ENCODE data around the gene GLIPR2.

Gene GLIPR2

GRCh38 chr9:36207546-36208012 lies 71.0 kb downstream of the GLIPR2 start:
- no peak for DNase-seq

DNA sequence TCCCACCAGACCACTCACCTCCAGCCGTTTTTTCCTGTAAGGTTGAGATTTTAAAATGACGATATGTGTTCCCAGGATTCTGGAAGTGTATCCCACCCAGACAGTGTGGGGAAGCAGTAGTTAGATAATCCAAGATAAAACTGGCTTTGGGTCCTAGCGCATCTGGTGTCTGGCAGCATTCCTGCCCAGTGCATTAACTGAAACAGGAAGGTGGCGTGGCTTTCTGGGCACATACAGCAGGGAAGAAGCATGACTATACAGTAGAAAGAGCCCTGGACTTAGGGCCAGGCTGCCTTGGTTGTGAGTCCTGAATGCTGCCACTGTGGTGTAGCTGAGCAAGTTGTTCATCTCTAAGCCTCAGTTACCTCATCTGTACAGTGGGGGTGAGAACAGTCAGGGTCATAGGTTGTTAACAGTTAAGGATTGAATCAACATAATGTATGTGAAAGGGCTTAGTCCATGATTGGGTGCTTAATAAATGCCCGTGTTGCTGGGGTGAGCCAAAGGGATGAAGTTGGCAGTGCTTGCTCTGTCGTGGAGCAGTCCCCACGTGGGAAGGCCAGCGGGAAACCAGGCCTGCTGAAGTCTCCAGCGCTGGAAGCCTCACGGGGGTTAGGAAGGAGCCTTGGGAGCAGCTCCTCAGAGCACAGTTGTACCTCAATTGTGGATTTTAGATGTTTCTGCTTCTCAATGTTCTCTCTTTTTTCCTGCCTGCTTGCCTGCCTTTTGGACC lies 72.2 kb downstream of the GLIPR2 start:
- DNase-seq: no peak

DNA sequence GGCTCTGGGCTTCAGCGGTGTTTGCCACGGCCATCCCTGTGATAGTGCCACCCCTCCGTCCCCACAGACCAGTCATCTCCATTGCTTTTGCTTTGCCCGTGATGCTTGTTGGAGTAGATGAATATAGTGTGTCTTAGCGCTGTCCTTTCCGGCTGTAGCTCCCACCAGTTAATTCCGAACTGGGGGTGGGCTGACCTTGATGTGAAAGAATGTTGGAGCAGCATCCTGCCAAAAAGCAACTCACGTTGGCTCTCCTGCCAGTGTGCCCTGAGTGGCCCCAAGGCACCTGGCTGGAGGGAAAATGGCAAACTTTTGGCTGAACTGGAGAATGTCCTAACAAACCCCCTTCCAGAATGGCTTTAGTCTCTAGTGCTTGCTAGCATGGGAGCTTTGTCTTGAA lies 74.2 kb downstream of the GLIPR2 start:
- DNase-seq: no peak

DNA sequence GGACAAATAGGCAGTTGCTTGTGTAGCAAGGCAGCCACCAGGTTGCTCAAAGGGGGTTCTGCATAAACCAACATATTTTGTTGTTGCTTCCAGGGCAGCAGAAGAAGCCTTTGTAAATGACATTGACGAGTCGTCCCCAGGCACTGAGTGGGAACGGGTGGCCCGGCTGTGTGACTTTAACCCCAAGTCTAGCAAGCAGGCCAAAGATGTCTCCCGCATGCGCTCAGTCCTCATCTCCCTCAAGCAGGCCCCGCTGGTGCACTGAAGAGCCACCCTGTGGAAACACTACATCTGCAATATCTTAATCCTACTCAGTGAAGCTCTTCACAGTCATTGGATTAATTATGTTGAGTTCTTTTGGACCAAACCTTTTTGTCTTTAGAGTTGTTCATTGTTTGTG lies 75.0 kb downstream of the GLIPR2 start:
- DNase-seq: no peak

GRCh38 chr9:36213387-36213786 lies 76.9 kb downstream of the GLIPR2 start:
- DNase-seq: no peak
